HG03342 (cell line): ENCODE results near the gene CREBRF.
"Not testable (repeated sequence)": the region's sequence is repeated elsewhere in the genome, so short reads cannot be mapped to it uniquely, and the experiment has no call there.

Experiments used
- ATAC-seq: cut with Tn5 transposase; IDR thresholded peaks from one replicate; pipeline ENCODE4 v1.9.1; 2021; ENCODE audit warnings: mild to moderate bottlenecking, moderate library complexity; ENCODE audit not compliant: unreplicated experiment

Gene CREBRF

DNA sequence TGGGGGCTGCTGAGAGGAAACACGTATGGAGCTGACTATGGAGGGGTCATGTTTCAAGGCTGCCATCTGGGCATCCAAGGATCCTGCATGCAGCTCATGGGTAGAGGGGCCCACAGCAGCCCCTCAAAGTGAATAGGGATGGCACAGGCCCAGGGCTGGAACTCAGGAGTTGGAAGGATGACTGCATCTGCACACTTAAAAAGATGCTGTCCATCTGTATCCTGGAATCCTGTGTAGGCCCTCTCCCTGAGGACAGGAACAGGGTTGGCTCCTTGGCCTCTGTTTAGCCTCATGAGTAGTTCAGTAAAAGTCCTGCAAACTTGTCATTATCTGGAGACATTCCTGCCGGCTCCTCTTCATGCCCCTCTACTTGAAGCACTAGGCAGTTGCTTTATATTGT, 92.2 kb downstream of the CREBRF start:
- no peak for ATAC-seq

DNA sequence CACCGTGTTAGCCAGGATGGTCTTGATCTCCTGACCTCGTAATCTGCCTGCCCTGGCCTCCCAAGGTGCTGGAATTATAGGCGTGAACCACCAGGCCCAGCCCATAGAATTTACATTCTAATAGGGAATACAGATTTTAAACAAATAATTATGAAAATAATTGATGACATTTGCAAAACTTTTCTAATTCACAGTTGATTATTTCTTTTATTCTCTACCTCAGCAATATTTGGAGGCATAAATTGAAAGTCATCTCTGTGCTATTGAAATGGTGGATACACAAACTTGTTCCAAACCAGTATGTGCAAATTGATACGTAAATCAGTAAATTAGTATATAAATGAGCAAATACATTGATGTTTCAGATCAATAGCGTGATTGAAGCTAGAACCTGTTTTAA, 96.4 kb downstream of the CREBRF start:
- ATAC-seq: no peak

DNA sequence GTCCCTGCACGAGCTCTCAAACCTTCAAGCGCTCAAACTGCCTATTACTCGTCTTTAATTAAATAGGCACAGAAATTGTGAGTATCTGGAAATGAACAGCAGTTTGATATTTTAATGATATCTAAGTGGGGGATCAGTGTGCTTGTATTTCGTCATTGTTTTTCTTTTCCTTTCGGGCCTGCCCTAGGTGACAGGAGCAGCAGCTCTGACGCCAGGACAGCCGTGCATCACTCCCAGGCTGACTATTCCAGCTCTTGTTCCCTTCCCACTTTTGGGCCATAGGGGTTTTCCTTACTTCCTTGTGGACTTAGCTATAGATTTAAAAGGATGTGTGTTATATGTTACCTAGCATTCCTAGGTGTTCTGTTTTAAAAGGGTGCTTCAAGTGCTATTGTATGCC, 97.7 kb downstream of the CREBRF start:
- no peak for ATAC-seq

DNA sequence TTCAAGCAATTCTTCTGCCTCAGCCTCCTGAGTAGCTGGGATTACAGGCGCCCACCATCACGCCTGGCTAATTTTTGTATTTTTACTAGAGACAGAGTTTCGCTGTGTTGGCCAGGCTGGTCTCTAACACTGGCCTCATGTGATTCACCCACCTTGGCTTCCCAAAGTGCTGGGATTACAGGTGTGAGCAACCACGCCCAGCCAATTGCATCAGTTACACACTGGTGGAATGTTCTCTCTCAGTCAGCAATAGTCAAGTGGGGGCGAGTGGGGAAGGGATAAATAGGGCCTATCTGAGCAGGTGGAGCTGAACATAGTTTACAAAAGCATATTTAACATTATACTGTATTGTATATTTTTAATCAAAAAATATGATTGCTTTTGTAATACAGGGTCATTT, 98.5 kb downstream of the CREBRF start:
- not testable (repeated sequence) for ATAC-seq

DNA sequence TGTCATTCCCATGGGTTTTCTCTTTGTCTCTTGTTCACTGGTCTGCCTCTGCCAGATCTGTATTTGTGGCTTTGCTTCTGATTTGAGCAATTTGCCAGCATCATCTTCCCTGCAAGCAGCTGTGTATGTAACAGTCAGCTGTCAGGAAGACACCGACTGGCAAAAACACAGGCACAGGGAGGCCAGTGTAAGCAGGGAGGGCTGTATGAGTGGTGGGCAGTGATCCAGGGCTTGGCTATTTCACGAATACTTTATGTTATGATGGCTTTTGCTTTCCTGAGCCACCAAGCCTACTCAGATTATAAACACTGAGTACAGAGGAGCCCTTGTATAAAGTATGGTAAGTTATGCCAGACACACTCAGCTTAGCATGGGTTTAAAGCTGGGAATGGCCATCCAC, 99.8 kb downstream of the CREBRF start:
- no peak for ATAC-seq

DNA sequence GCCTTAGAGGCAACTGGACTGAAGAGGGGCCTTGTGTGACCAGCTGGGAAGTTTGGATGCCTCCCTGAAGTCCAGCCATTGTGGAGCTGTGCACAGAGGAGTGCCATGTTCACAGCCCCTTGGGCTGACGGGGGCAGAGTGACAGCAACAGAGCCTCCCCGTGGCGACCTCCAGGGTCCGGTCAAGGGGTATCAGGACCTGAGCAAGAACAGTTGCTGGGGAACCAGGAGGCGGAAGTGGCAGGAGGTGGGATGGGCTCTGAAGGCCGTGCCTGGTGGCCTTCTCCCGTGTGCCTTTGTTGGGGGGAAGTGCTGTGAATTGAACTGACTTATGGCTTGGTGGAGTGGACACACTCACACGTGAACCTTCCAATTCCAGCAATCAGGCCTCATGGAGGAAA, 102.2 kb downstream of the CREBRF start:
- no peak for ATAC-seq

DNA sequence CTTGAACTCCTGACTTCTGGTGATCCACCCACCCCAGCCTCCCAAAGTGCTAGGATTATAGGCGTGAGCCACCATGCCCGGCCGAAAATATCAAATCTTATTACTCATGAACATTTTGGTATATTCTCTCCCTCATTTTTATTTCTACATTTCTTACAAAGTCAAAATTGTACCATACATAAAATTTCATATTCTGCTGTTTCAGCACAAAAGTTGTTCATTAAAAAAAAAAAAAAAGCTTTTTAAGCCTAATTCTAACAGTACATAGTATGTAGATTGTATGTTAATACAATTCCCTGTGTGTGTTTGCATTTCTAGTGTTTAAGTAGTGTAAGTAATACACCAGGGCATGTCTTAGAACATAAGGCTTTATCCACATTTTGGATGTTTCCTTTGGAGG, 103.1 kb downstream of the CREBRF start:
- ATAC-seq: no peak

DNA sequence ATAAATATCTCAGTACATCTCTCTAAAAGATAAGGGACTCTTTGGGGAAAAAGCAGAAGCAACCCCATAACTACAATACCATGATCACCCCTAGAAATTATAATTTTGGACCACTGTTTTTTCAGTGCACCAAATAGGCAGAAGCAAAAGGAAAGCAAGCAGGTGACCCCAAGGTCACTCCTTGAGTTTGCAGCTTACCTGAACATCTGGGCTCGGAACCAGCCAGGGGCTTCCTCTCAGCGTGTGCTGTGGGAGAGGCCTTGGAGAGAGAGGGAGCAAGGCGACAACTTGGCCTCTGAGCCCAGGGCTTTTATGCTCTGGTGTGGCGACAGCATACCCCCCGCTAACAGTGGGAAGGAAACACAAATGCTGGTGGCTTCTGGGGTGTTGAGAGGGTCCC, 105.0 kb downstream of the CREBRF start:
- ATAC-seq: no peak

DNA sequence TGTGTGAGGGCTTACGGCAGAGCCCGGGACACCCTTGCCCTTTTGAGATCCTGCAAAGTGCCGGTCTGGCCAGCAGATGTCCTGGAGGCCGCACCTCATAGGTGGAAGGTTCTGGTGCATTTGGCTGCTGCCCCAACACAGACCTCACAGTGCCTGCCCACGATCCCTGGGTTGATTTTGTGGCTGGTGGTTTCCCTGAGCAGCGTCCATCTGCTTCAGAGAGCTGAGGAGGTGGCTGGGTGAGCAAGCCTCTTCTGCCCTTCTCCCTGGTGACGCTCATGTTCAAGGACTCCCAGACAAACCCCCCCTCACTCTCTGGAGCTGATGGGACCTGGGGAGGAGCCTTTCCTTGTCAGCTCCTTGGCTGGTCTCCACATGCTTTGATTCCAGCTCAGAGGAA, 107.1 kb downstream of the CREBRF start:
- ATAC-seq: no peak

DNA sequence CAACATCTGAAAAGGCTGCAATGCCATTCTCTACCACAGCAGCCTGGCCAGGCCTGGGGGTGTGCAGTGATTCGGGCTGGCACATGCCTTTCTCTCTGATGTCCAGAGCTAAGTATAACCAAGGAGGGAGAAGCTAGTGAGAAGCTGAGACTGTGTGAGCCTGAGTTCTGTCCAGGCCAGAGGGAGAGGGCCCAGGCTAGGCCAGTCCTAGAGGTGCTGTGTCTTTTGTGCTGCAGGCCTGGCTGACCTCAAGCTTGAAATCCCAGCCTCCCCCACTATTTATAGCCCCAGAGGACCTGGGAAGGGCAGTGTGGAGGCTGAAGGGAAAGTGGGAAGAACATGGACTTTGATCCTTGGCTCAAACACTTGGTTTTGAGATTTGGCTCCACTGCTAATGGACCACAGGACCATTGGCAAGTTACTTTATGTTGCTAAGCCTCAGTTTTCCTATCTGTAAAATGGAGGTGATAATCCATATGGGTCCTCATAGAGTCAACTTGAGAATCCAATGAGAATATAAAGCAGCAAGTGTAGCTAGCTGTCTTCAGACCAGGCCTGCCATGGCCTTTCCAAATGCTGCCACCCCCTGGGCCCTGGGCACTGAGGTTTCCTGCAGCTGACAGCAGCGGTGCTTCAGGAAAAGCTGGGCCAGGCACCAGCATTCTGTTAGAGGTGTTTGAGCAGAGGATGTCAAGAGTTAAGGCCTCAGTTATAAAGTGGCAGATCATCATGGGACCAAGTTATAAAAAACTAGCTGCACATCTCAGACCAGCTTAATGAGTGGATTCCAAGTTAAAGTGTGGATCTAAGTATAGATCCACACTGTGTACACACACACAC, 109.2 kb downstream of the CREBRF start:
- no peak for ATAC-seq

DNA sequence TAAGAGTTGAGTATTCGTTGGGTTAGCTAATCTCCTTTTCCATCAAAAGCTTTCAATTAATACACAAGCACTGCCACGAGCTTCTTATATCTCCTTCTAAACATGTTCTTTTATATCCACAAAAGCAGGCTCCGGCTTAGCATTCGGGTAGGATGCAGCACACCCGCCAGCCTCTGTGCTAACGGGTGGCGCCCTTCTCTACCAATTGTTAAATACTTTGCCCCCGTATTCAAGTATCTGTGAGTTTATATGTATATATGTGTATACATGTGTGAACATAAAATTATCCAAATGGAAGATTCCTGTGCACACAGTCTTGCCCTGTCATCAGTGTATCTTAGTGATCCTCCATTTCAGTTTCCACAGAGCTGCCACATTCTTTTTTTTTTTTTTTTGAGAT, 116.0 kb downstream of the CREBRF start:
- ATAC-seq: no peak

DNA sequence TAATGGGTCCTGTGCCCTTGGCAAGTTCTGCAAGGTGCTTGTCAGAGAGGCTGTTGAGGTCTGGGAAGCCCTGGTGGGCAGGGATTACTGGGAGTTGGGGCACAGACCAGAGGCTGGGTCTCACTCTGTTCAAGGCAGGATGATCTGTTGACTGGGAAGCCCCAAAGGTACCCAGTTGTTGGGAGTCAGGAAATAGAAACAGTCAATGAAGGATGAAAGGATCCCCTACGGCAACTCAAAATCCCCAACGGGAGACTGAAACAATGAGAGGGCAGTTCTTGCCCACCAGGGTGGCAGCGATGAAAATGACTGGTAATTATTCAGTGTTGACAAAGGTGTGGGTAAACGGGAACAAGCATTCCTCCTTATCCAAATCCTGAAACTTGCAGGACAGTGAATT, 119.4 kb downstream of the CREBRF start:
- ATAC-seq: no peak

DNA sequence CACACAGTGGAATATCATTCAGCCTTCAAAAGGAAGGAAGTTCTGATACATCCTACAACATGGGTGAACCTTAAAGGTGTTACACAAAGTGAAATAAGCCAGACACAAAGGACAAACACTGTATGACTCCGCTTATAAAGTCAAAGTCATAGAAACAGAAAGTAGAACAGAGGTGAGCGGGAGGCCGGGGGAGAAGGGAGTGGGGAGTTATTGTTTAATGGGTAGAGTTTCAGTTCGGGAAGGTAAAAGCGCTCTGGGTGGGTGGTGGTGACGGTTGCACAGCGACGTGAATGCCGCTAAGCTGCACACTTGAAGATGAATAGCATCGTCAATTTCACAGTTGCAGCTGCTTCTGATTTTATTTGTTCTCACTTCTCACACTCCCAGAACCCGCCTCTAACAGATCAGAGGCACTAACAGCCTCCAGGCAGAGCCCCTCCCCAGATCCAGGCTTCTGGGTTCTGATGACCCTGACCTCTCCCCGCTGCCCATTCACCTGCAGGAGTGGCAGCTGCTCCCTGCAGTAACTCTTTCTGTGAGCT, 122.3 kb downstream of the CREBRF start:
- no peak for ATAC-seq

DNA sequence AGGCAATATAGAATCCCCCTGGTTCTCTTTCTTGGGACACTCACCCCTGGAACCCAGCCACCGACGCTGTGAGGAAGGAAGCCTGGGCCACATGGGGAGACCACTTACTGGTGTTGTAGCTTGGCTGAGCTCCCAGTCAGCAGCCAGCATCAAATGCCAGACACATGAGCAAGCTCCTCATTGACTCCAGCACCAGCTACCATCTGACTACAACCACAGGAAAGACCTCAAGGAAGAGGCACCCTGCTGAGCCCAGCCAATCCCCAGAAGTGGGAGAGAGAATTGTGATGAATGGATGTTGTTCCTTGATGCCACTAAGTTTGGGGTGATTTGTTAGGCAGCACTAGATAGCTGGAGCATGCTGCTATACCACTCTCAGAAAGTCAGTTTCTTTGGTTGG, 124.2 kb downstream of the CREBRF start:
- ATAC-seq: no peak

DNA sequence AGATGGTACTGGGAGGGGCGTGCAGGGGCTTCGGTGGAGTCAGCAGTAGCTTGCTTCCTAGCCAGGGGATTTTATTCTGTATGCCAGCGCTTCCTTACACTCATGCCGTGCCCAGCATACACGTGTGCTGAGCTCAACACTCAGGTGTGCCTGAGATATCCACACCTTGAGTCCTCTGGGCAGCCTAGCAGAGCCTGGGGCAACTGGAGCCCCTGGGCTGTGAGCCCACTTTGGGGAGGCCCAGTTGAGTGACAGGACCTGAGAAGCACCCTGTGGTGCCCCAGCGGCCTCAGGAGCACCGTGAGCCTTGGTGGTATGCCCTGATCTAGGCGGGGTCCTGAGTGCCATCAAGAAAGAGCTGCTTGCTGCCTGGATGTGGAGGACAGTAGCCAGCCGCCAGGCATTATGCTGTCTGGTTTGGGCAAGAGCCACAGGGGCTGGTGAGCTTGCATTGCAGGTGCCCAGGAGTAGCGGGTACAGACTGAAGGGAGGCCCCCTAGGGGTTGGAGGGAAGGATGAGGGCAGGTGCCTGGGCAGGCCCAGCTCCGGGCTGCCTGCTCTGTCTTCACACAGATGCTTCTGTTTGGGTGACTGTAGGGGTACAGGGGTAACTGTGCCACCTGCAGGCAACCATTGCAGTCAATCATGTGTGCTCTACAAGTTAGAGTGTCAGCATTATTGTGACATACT, 131.0 kb downstream of the CREBRF start:
- no peak for ATAC-seq

DNA sequence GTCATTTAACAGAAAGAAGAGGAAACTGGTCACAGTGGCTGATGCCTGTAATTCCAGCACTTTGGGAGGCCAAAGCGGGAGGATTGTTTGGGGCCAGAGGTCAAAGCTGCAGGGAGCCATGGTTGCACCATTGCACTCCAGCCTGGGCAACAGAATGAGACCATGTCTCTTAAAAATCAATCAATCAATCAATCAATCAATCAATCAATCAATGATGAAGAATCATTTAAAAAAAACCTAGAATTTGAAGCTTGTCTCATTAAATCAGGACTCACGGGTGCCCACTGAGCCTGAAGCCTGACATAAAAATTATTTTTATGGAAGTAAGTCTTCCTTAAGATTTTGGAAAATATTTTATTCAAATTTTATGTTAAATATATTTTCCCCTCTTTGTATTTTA, 132.1 kb downstream of the CREBRF start:
- ATAC-seq: no peak
